ENCODE data around the gene EFCAB9.

DNA sequence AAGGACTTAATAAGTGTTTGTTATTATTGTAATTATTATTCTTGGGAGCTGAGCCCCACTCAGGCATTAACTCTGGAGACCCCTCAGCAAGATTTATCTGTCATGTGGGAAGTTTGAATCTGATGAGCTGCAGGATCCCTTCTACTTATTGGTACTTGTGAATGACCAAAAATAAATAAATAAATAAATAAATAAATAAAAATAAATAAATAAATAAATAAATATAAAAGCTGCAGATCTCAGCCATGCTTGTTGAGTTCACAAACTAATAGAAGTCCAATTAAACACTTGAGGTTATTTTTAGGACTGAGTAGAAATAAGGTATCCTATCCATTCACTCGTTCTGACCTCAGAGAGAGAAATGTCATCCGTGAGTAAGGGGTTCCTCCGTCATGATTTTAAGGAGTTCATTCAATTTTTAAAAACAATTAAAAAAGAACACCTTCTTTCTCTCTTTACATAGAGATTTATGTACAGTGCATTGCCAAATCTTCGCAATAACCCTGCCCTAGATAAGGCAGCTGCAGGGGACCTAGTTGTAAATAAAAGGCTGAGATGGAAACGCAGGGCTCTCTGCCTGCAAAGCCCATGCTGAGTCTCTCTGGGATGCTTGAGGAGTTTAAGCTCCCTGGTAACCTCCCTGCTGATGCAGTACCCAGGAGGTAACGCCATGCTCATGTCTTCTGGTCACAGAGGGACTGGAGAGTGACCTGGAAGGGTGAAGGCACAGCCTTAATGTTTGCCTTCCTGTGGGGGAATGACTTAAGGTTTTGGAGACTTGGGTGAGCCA lies 1.2 kb downstream of the EFCAB9 start:
- TF ChIP-seq, protein P1, sequence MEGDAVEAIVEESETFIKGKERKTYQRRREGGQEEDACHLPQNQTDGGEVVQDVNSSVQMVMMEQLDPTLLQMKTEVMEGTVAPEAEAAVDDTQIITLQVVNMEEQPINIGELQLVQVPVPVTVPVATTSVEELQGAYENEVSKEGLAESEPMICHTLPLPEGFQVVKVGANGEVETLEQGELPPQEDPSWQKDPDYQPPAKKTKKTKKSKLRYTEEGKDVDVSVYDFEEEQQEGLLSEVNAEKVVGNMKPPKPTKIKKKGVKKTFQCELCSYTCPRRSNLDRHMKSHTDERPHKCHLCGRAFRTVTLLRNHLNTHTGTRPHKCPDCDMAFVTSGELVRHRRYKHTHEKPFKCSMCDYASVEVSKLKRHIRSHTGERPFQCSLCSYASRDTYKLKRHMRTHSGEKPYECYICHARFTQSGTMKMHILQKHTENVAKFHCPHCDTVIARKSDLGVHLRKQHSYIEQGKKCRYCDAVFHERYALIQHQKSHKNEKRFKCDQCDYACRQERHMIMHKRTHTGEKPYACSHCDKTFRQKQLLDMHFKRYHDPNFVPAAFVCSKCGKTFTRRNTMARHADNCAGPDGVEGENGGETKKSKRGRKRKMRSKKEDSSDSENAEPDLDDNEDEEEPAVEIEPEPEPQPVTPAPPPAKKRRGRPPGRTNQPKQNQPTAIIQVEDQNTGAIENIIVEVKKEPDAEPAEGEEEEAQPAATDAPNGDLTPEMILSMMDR (IDR thresholded peaks at IDR 0.05; ENCODE audit: low read length) = no peak
- TF ChIP-seq EZH2phosphoT487 (IDR thresholded peaks at IDR 0.05; ENCODE audit: low read length) = no peak
- no peak for TF ChIP-seq EZH2 (optimal IDR thresholded peaks at IDR 0.05; ENCODE audit: low read depth, low read length)

Measured in MM.1S (cell line).